OCI-LY1 (cell line): ENCODE measurements around the gene FAM120A.

Experiments
- H2AFZ ChIP-seq: fragments of 200-600 bp; sonication (generic), shearing (Covaris generic); 2 replicates; pipeline ENCODE4 v1.6.0; 2014; ENCODE audit warnings: antibody characterized with exemption, mild to moderate bottlenecking, low read length
- H3F3A ChIP-seq: fragments of 200-600 bp; sonication (generic), shearing (Covaris generic); 2 replicates; pipeline ENCODE4 v1.6.0; 2014; ENCODE audit warnings: mild to moderate bottlenecking, antibody characterized with exemption, low read length, moderate library complexity; ENCODE audit not compliant: insufficient read depth
- H3K27ac ChIP-seq: fragments of 200-600 bp; sonication (generic); 2 replicates; pipeline ENCODE4 v1.5.1; 2014; ENCODE audit warnings: low read length, mixed run types, mild to moderate bottlenecking, low read depth; ENCODE audit not compliant: poor library complexity, severe bottlenecking
- H3K27me3 ChIP-seq: fragments of 200-600 bp; sonication (generic); 2 replicates; pipeline ENCODE4 v1.6.0; 2014; ENCODE audit warnings: antibody characterized with exemption, mild to moderate bottlenecking, low read length, moderate library complexity; ENCODE audit not compliant: insufficient read depth
- H3K36me3 ChIP-seq: fragments of 200-600 bp; sonication (generic); 2 replicates; pipeline ENCODE4 v1.6.1; 2014; ENCODE audit warnings: mild to moderate bottlenecking, antibody characterized with exemption, low read length, moderate library complexity, mixed read lengths; ENCODE audit not compliant: insufficient read depth
- H3K4me1 ChIP-seq: fragments of 200-600 bp; sonication (generic); 2 replicates; pipeline ENCODE4 v1.5.1; 2014; ENCODE audit warnings: mild to moderate bottlenecking, low read length, moderate library complexity; ENCODE audit not compliant: insufficient read depth, severe bottlenecking
- H3K4me2 ChIP-seq: fragments of 200-600 bp; sonication (generic), shearing (Covaris generic); 2 replicates; pipeline ENCODE4 v1.6.1; 2014; ENCODE audit warnings: low read length
- H3K4me3 ChIP-seq: fragments of 200-600 bp; sonication (generic); 2 replicates; pipeline ENCODE4 v1.5.1; 2014; ENCODE audit warnings: low read length, low read depth, mild to moderate bottlenecking, mixed read lengths; ENCODE audit not compliant: poor library complexity, severe bottlenecking
- H3K79me2 ChIP-seq: fragments of 200-600 bp; shearing (Covaris generic); 2 replicates; pipeline ENCODE4 v1.6.1; 2016; ENCODE audit warnings: mixed run types, low read length, mixed read lengths; ENCODE audit not compliant: insufficient read depth
- H3K9ac ChIP-seq: fragments of 200-600 bp; sonication (generic), shearing (Covaris generic); 2 replicates; pipeline ENCODE4 v1.6.1; 2014; ENCODE audit warnings: mild to moderate bottlenecking, low read length, mixed read lengths
- H3K9me2 ChIP-seq: fragments of 200-600 bp; sonication (generic), shearing (Covaris generic); 2 replicates; pipeline ENCODE4 v1.6.1; 2014; ENCODE audit warnings: low read depth, mild to moderate bottlenecking, low read length, mixed read lengths
- H3K9me3 ChIP-seq: fragments of 200-600 bp; shearing (Covaris generic); 2 replicates; pipeline ENCODE4 v1.6.1; 2014; ENCODE audit warnings: low read length, mixed read lengths
- H4K20me1 ChIP-seq: fragments of 200-600 bp; sonication (generic), shearing (Covaris generic); 2 replicates; pipeline ENCODE4 v1.6.0; 2016; ENCODE audit warnings: mild to moderate bottlenecking, low read length; ENCODE audit not compliant: insufficient read depth
- CTCF ChIP-seq: fragments of 200-600 bp; sonication (generic), shearing (Covaris generic); IDR thresholded peaks from 2 replicates; pipeline ENCODE4 v1.5.1; 2017; ENCODE audit warnings: mild to moderate bottlenecking, antibody characterized with exemption, low read length, moderate library complexity, mixed read lengths
- EZH2 ChIP-seq: fragments of 200-600 bp; sonication (generic), shearing (Covaris generic); IDR thresholded peaks from 2 replicates; pipeline ENCODE4 v1.8.0; 2017; ENCODE audit warnings: borderline replicate concordance, mixed run types, mild to moderate bottlenecking, antibody characterized with exemption, low read length, moderate library complexity, mixed read lengths

FAM120A gene

GRCh38 chr9:93592008-93592642, 140.6 kb downstream of the FAM120A start:
- Histone ChIP-seq H3K4me2 (no peak overlapping the region), H3K9ac (no peak overlapping the region), H2AFZ (no peak overlapping the region), H3K79me2 (no peaks in the 10 kb centered on the region), H3F3A (no peaks in the 10 kb centered on the region), H3K4me3 (no peak overlapping the region), H4K20me1 (no peaks in the 10 kb centered on the region), H3K9me2 (no peaks in the 10 kb centered on the region), H3K4me1 (no peaks in the 10 kb centered on the region), H3K27me3 (no peaks in the 10 kb centered on the region), H3K9me3 (no peaks in the 10 kb centered on the region), H3K27ac (no peak overlapping the region), H3K36me3 (no peaks in the 10 kb centered on the region)
- TF ChIP-seq CTCF = no peak
- TF ChIP-seq EZH2 = no peak

DNA sequence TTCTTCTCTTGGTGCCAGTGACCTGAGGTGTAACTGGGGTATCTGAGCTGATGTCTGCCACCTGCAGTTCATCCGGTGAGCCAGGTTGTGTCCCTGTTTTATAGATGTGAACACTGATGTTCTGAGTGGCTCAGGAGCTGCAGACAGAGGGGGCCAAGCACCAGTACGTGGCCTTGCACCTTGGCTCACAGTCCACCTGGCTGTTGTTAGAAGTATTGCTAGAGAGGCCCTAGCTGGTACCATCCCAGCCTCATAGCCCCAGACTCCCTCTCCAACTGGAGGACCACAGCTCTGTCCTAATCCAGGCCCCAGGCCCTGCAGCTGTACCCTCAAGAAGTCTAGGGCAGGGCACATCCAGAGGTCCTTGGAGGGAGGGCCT, 141.1 kb downstream of the FAM120A start:
- H3K9me2 ChIP-seq = no peaks in the 10 kb centered on the region
- H3K9ac ChIP-seq = no peak overlapping the region
- no peak overlapping the region for H3K4me3 ChIP-seq
- H3K27me3 ChIP-seq = no peaks in the 10 kb centered on the region
- no peaks in the 10 kb centered on the region for H3K9me3 ChIP-seq
- no peaks in the 10 kb centered on the region for H3F3A ChIP-seq
- H3K4me1 ChIP-seq = no peaks in the 10 kb centered on the region
- H3K27ac ChIP-seq = no peak overlapping the region
- H4K20me1 ChIP-seq = no peaks in the 10 kb centered on the region
- TF ChIP-seq EZH2 (no peak), CTCF (peak; percentile 29; the same call in 1 of the 2 replicates)
- no peak overlapping the region for H2AFZ ChIP-seq
- no peaks in the 10 kb centered on the region for H3K79me2 ChIP-seq
- no peak overlapping the region for H3K4me2 ChIP-seq
- H3K36me3 ChIP-seq = no peaks in the 10 kb centered on the region

DNA sequence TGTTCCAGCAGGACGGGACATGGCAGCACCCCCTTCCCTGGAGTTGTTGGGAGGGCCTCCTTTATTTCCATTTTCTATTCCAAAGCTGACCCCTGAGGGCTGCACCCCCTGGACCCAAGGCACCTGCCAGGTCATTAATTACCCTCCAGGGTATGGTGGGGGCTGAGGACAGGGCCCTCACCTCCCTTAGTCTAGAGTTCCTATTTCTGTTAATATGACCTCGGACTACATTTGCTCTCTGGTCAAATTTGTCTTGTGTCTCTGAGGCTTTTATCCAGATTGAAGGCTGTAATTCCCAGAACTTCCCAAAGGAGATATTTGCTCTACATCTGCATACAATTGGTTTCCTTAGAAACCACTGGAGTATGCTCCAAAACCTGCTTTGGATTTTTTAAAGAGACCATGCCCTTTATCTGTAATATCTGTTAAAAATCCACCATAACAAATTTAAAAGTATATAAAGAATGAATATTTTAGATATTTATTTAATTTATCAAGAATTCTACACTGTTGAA, 141.7 kb downstream of the FAM120A start:
- no peak overlapping the region for H3K9ac ChIP-seq
- H3K27ac ChIP-seq = no peak overlapping the region
- no peaks in the 10 kb centered on the region for H3K36me3 ChIP-seq
- H3K4me2 ChIP-seq = no peak overlapping the region
- H3K4me3 ChIP-seq = no peak overlapping the region
- H3K9me3 ChIP-seq = no peaks in the 10 kb centered on the region
- no peaks in the 10 kb centered on the region for H3K79me2 ChIP-seq
- no peak for TF ChIP-seq CTCF
- TF ChIP-seq EZH2 = no peak
- no peaks in the 10 kb centered on the region for H3F3A ChIP-seq
- no peaks in the 10 kb centered on the region for H3K4me1 ChIP-seq
- no peaks in the 10 kb centered on the region for H3K27me3 ChIP-seq
- no peaks in the 10 kb centered on the region for H3K9me2 ChIP-seq
- H4K20me1 ChIP-seq = no peaks in the 10 kb centered on the region
- no peak overlapping the region for H2AFZ ChIP-seq
